ENCODE data around the gene METTL27. TPM values are rescaled to one million over a fixed set of nuclear protein-coding genes. Genes with fewer than 3 reads are reported as not detected.

METTL27 gene
- total and polyA plus RNA-seq, 2 of the 8 experiments (the other 6 are each of a cell fraction or from before 2014, with no cell fraction given) = 6.2 to 12.0 TPM

GRCh38 chr7:73823873-73824592, 18.3 kb downstream of the METTL27 start:
- POLR2A ChIA-PET (ENCODE audit: partially characterized antibody) = interaction anchor here (0.7 to 3.4 kb wide), 2 partner anchors 9 kb away, joined by 3 to 20 read pairs; no protein-coding TSS in a partner anchor
- 92% methylated on average over 11 of the region's 11 CpGs; no CpG with 5 or more reads in 1 of the 2 experiments for WGBS, 2 experiments (ENCODE audit: extremely low coverage in 1 of 2, insufficient coverage in 1 of 2, insufficient read length in 1 of 2, insufficient replicate concordance in 2 of 2, low coverage in 1 of 2, low lambda C conversion rate in 2 of 2, missing lambda C conversion rate in 1 of 2)
- no peak overlapping the region for H3K4me3 ChIP-seq (ENCODE audit: extremely low read depth in 1 of 4, insufficient read depth in 2 of 4, low read depth in 3 of 4, low read length in 4 of 4)
- DNase-seq (ENCODE audit: low read depth in 1 of 2, low spot score in 2 of 2) (no peak), FAIRE-seq (no peak)
- no peak for TF ChIP-seq ATF2 (IDR thresholded peaks at IDR 0.05; ENCODE audit: low read length)
- no peak for TF ChIP-seq PHF8 (conservative IDR thresholded peaks at IDR 0.05; ENCODE audit: low read depth, low read length)
- TF ChIP-seq POLR2A (IDR thresholded peaks at IDR 0.05; ENCODE audit: control extremely low read depth in 1 of 2, low read depth in 2 of 2, low read length in 2 of 2) = no peak
- no peak for TF ChIP-seq CBX5 (IDR thresholded peaks at IDR 0.05; ENCODE audit: low read depth, low read length)
- no peak for TF ChIP-seq MAX (IDR thresholded peaks at IDR 0.05)
- TF ChIP-seq TAF1 (IDR thresholded peaks at IDR 0.05; ENCODE audit: low read depth, low read length) = no peak
- no peak for TF ChIP-seq SP1 (IDR thresholded peaks at IDR 0.05; ENCODE audit: low read depth, low read length)
- H3K79me1 ChIP-seq (ENCODE audit: low read depth, low read length) = no peaks in the 10 kb centered on the region
- H3K23ac ChIP-seq (ENCODE audit: insufficient read length) = no peak overlapping the region
- H3K56ac ChIP-seq (replicated peaks; ENCODE audit: insufficient read length, low read depth, low read length) = no peak overlapping the region
- H2BK5ac ChIP-seq (ENCODE audit: low read depth, low read length) = no peak overlapping the region
- no peaks in the 10 kb centered on the region for H3K9me3 ChIP-seq (ENCODE audit: insufficient read depth in 2 of 2, low read depth in 1 of 2, low read length in 1 of 2)
- no peaks in the 10 kb centered on the region for H3K79me2 ChIP-seq (ENCODE audit: control insufficient read depth in 1 of 2, insufficient read depth in 2 of 2, low read length in 2 of 2)
- no peak overlapping the region for H4K91ac ChIP-seq (replicated peaks; ENCODE audit: insufficient read length, low read length)
- no peak overlapping the region for H2BK15ac ChIP-seq (ENCODE audit: low read length)
- H3K4me2 ChIP-seq (ENCODE audit: insufficient read depth in 1 of 2, low read depth in 2 of 2, low read length in 2 of 2) = no peak overlapping the region
- CTCF ChIA-PET (ENCODE audit: partially characterized antibody) = interaction anchor here (1.1 to 4.8 kb wide), 7 partner anchors 9 to 217 kb away, joined by 3 to 23 read pairs (median 12); partner anchors contain the start of gene ABHD11
- H2AFZ ChIP-seq (ENCODE audit: low read length) = no peak overlapping the region
- H3K18ac ChIP-seq (ENCODE audit: extremely low read depth, low read length) = no peak overlapping the region
- no peak overlapping the region for H2BK12ac ChIP-seq (ENCODE audit: low read depth, low read length)
- no peaks in the 10 kb centered on the region for H4K20me1 ChIP-seq (replicated peaks in 1 of 2; ENCODE audit: control insufficient read depth in 1 of 2, insufficient read depth in 2 of 2, low read length in 2 of 2)
- H3K14ac ChIP-seq (ENCODE audit: insufficient read length) = no peak overlapping the region
- no peak overlapping the region for H2AK5ac ChIP-seq (ENCODE audit: low read depth, low read length)
- H4K5ac ChIP-seq (ENCODE audit: insufficient read length, low read depth, low read length) = no peak overlapping the region
- H2BK20ac ChIP-seq (ENCODE audit: low read length) = no peak overlapping the region
- no peak overlapping the region for H3K4ac ChIP-seq (replicated peaks; ENCODE audit: insufficient read length, low read depth, low read length)
- H3K27ac ChIP-seq (ENCODE audit: low read depth, low read length) = no peak overlapping the region
- no peak overlapping the region for H3K9ac ChIP-seq (replicated peaks in 1 of 4; ENCODE audit: extremely low read depth in 1 of 4, low read depth in 3 of 4, low read length in 3 of 4)
- H3K36me3 ChIP-seq (ENCODE audit: control insufficient read depth in 2 of 4, insufficient read depth in 4 of 4, low read length in 3 of 4) = no peaks in the 10 kb centered on the region
- H3K23me2 ChIP-seq (ENCODE audit: low read depth, low read length) = 0 out of 2 replicates have a peak, but pooled peaks cover 4% of the 10 kb centered on the region
- H4K8ac ChIP-seq (ENCODE audit: extremely low read depth, insufficient read depth, low read length) = no peak overlapping the region
- no peak overlapping the region for H2BK120ac ChIP-seq (replicated peaks; ENCODE audit: low read depth, low read length)
- H3K27me3 ChIP-seq (replicated peaks in 1 of 4; ENCODE audit: control insufficient read depth in 3 of 4, extremely low read depth in 1 of 4, insufficient read depth in 3 of 4, low read length in 3 of 4) = peaks cover 0 to 5% (median 1%) of the 10 kb centered on the region in 4 experiments; a peak in 3 of 7 replicates
- peaks cover 7 to 17% (median 10%) of the 10 kb centered on the region in 4 experiments for H3K4me1 ChIP-seq (replicated peaks in 1 of 4; ENCODE audit: control insufficient read depth in 3 of 4, insufficient read depth in 4 of 4, low read length in 3 of 4)

All from H1 (cell line).